H1 (cell line): ENCODE data around the gene DNAH10. TPM values are rescaled to one million over a fixed set of nuclear protein-coding genes. Genes with fewer than 3 reads are reported as not detected.

Source experiments
- CTCF ChIA-PET: fragments of 300-600 bp; sonication (Branson Sonifier 250); formaldehyde crosslinking; loops from one replicate; lab custom pipeline; 2021; ENCODE audit not compliant: partially characterized antibody; lab: Charles Lee
- POLR2A ChIA-PET: fragments of 300-600 bp; sonication (Branson Sonifier 250); formaldehyde crosslinking; loops from one replicate; lab custom pipeline; 2021; ENCODE audit warnings: inconsistent platforms; ENCODE audit not compliant: partially characterized antibody; lab: Charles Lee
- DNase-seq, 2 experiments: peaks; one replicate each; pipeline versions ENCODE4 v3.0.0 to v3.0.0-alpha.2; 2010 to 2022; ENCODE audit warnings: low spot score in 2 of 2, low read depth in 1 of 2, mixed read lengths in 1 of 2
- FAIRE-seq: peaks from 2 replicates; lab custom pipeline; 2011; peaks lifted over from hg19 to GRCh38; lab: Jason Lieb, UNC
- H2AFZ ChIP-seq: 2 replicates; pipeline ENCODE4 v1.8.1; 2012; ENCODE audit warnings: low read length, inconsistent platforms
- H2AK5ac ChIP-seq: 2 replicates; pipeline ENCODE4 v1.6.1; 2013; ENCODE audit warnings: low read depth, low read length
- H2BK120ac ChIP-seq: replicated peaks from 2 replicates; pipeline ENCODE3; 2013; ENCODE audit warnings: low read depth, low read length, inconsistent platforms
- H2BK12ac ChIP-seq: 2 replicates; pipeline ENCODE4 v1.6.1; 2013; ENCODE audit warnings: low read depth, low read length
- H2BK15ac ChIP-seq: 2 replicates; pipeline ENCODE4 v1.6.1; 2013; ENCODE audit warnings: low read length
- H2BK20ac ChIP-seq: 2 replicates; pipeline ENCODE4 v1.6.1; 2013; ENCODE audit warnings: low read length
- H2BK5ac ChIP-seq: 2 replicates; pipeline ENCODE4 v1.6.1; 2013; ENCODE audit warnings: low read depth, low read length
- H3K14ac ChIP-seq: 2 replicates; pipeline ENCODE4 v1.6.1; 2013; ENCODE audit warnings: inconsistent platforms; ENCODE audit not compliant: insufficient read length
- H3K18ac ChIP-seq: 2 replicates; pipeline ENCODE4 v1.6.1; 2013; ENCODE audit warnings: low read length; ENCODE audit errors: extremely low read depth
- H3K23ac ChIP-seq: 2 replicates; pipeline ENCODE4 v1.6.1; 2013; ENCODE audit warnings: inconsistent platforms; ENCODE audit not compliant: insufficient read length
- H3K23me2 ChIP-seq: 2 replicates; pipeline ENCODE4 v1.6.1; 2013; ENCODE audit warnings: low read depth, low read length
- H3K27ac ChIP-seq: 2 replicates; pipeline ENCODE4 v1.6.1; 2011; ENCODE audit warnings: low read depth, low read length, inconsistent platforms
- H3K27me3 ChIP-seq, 4 experiments: replicated peaks in 1 of 4; 1 replicate in 1 of 4; 2 replicates in 3 of 4; pipeline versions ENCODE4 v1.6.1 to v1.8.1; 2011 to 2013; ENCODE audit warnings: low read length in 3 of 4, mild to moderate bottlenecking in 3 of 4, inconsistent platforms in 2 of 4, mixed read lengths in 2 of 4, moderate library complexity in 1 of 4; ENCODE audit not compliant: control insufficient read depth in 3 of 4, insufficient read depth in 3 of 4; ENCODE audit errors: extremely low read depth in 1 of 4
- H3K36me3 ChIP-seq, 4 experiments: 2 replicates each; pipeline versions ENCODE4 v1.6.1 to v1.8.1; 2011 to 2013; ENCODE audit warnings: mild to moderate bottlenecking in 4 of 4, low read length in 3 of 4, moderate library complexity in 2 of 4, control low read depth in 1 of 4, inconsistent platforms in 1 of 4; ENCODE audit not compliant: insufficient read depth in 4 of 4, control insufficient read depth in 2 of 4
- H3K4ac ChIP-seq: replicated peaks from 2 replicates; pipeline ENCODE3; 2013; ENCODE audit warnings: low read length, low read depth, mixed read lengths, inconsistent platforms; ENCODE audit not compliant: insufficient read length
- H3K4me1 ChIP-seq, 4 experiments: replicated peaks in 1 of 4; 1 replicate in 1 of 4; 2 replicates in 3 of 4; pipeline versions ENCODE4 v1.6.1 to v1.8.1; 2011 to 2013; ENCODE audit warnings: low read length in 3 of 4, inconsistent platforms in 2 of 4, mixed read lengths in 1 of 4; ENCODE audit not compliant: insufficient read depth in 4 of 4, control insufficient read depth in 3 of 4
- H3K4me2 ChIP-seq, 2 experiments: 2 replicates each; pipeline versions ENCODE4 v1.6.1 to v1.8.1; 2011 to 2013; ENCODE audit warnings: low read depth in 2 of 2, low read length in 2 of 2, control low read depth in 1 of 2, inconsistent platforms in 1 of 2, mild to moderate bottlenecking in 1 of 2; ENCODE audit not compliant: insufficient read depth in 1 of 2
- H3K4me3 ChIP-seq, 4 experiments: fragments of 200-600, 300-600 bp in 1 of 4; sonication (generic), shearing (Covaris generic), sonication (Bioruptor Twin) in 1 of 4; 2 replicates each; pipeline versions ENCODE4 v1.5.1 to v1.8.1; 2011 to 2016; ENCODE audit warnings: low read length in 4 of 4, low read depth in 3 of 4, control low read depth in 2 of 4, inconsistent platforms in 2 of 4, mild to moderate bottlenecking in 2 of 4, mixed read lengths in 1 of 4, moderate library complexity in 1 of 4; ENCODE audit not compliant: insufficient read depth in 2 of 4; ENCODE audit errors: extremely low read depth in 1 of 4
- H3K56ac ChIP-seq: replicated peaks from 2 replicates; pipeline ENCODE3; 2013; ENCODE audit warnings: low read depth, mild to moderate bottlenecking, mixed read lengths, low read length, inconsistent platforms; ENCODE audit not compliant: insufficient read length
- H3K79me1 ChIP-seq: 2 replicates; pipeline ENCODE4 v1.6.1; 2013; ENCODE audit warnings: low read depth, low read length, control low read depth
- H3K79me2 ChIP-seq, 2 experiments: 2 replicates each; pipeline versions ENCODE4 v1.6.1 to v1.8.1; 2012 to 2013; ENCODE audit warnings: low read length in 2 of 2, mild to moderate bottlenecking in 2 of 2, inconsistent platforms in 1 of 2; ENCODE audit not compliant: insufficient read depth in 2 of 2, control insufficient read depth in 1 of 2
- H3K9ac ChIP-seq, 4 experiments: replicated peaks in 1 of 4; 1 replicate in 1 of 4; 2 replicates in 3 of 4; pipeline versions ENCODE4 v1.6.1 to v1.8.1; 2011 to 2013; ENCODE audit warnings: low read depth in 3 of 4, low read length in 3 of 4, control low read depth in 2 of 4, mild to moderate bottlenecking in 2 of 4, moderate library complexity in 2 of 4, inconsistent platforms in 1 of 4; ENCODE audit errors: extremely low read depth in 1 of 4
- H3K9me3 ChIP-seq, 2 experiments: 2 replicates each; pipeline versions ENCODE4 v1.6.1 to v1.8.1; 2012 to 2013; ENCODE audit warnings: mild to moderate bottlenecking in 2 of 2, moderate library complexity in 2 of 2, control low read depth in 1 of 2, inconsistent platforms in 1 of 2, low read depth in 1 of 2, low read length in 1 of 2, mixed read lengths in 1 of 2; ENCODE audit not compliant: insufficient read depth in 2 of 2
- H4K20me1 ChIP-seq, 2 experiments: replicated peaks in 1 of 2; 2 replicates each; pipeline versions ENCODE3 to v1.8.1; 2011 to 2013; ENCODE audit warnings: inconsistent platforms in 2 of 2, low read length in 2 of 2, mild to moderate bottlenecking in 1 of 2; ENCODE audit not compliant: insufficient read depth in 2 of 2, control insufficient read depth in 1 of 2
- H4K5ac ChIP-seq: 2 replicates; pipeline ENCODE4 v1.6.1; 2013; ENCODE audit warnings: low read length, low read depth, mixed read lengths, inconsistent platforms; ENCODE audit not compliant: insufficient read length
- H4K8ac ChIP-seq: 2 replicates; pipeline ENCODE4 v1.8.0; 2013; ENCODE audit warnings: mild to moderate bottlenecking, moderate library complexity, low read length, inconsistent platforms; ENCODE audit not compliant: insufficient read depth; ENCODE audit errors: extremely low read depth
- H4K91ac ChIP-seq: replicated peaks from 2 replicates; pipeline ENCODE3; 2013; ENCODE audit warnings: low read length, mixed read lengths, inconsistent platforms; ENCODE audit not compliant: insufficient read length
- BACH1 ChIP-seq: IDR thresholded peaks from 2 replicates; pipeline ENCODE4 v1.6.1; 2012; ENCODE audit warnings: low read length, improper control_type of control experiment
- BRCA1 ChIP-seq: IDR thresholded peaks from 2 replicates; pipeline ENCODE4 v1.6.1; 2012; ENCODE audit warnings: low read depth, low read length, improper control_type of control experiment
- NANOG ChIP-seq: IDR thresholded peaks from 2 replicates; pipeline ENCODE4 v1.6.1; 2011; ENCODE audit warnings: low read length, low read depth, mild to moderate bottlenecking, inconsistent platforms; ENCODE audit not compliant: insufficient read depth, poor library complexity, severe bottlenecking
- WGBS, 2 experiments: shearing (Covaris generic) in 1 of 2; methylation state at CpG; one replicate each; pipeline versions ENCODE4 v1.1.6 to v1.1.7; 2013 to 2015; ENCODE audit warnings: low lambda C conversion rate in 2 of 2, mixed read lengths in 2 of 2, inconsistent platforms in 1 of 2, low coverage in 1 of 2, missing lambda C conversion rate in 1 of 2; ENCODE audit not compliant: insufficient replicate concordance in 2 of 2, insufficient coverage in 1 of 2, insufficient read length in 1 of 2; ENCODE audit errors: extremely low coverage in 1 of 2, missing lambda C conversion rate in 1 of 2; 5-methylcytosine and 5-hydroxymethylcytosine counted together
- polyA plus RNA-seq, 7 experiments: library from polyadenylated mRNA; depleted of rRNA in 3 of 7; stranded (reverse) in 5 of 7; unstranded in 2 of 7; fragments of >200 nt in 5 of 7; fragments of 200-250 nt in 2 of 7; gene quantifications; 1 replicate in 5 of 7; 2 replicates in 1 of 7; 4 replicates in 1 of 7; pipeline versions ENCODE4 v1.2.1 to v1.2.3, GENCODE V29; 2011 to 2013; ENCODE audit warnings: missing spikeins in 2 of 7, mixed read lengths in 2 of 7
- total RNA-seq: library from RNA; stranded (reverse); fragmentation: NEBNext Ultra II Directional; extraction: Animal tissue kit (Norgen Biotek cat#: 25700); gene quantifications from 2 replicates; pipeline ENCODE4 v1.2.1, GENCODE V29; 2021

Gene DNAH10
- total and polyA plus RNA-seq, 2 of the 8 experiments (the other 6 are each of a cell fraction or from before 2014, with no cell fraction given), result 0.02 to 0.24 TPM

DNA sequence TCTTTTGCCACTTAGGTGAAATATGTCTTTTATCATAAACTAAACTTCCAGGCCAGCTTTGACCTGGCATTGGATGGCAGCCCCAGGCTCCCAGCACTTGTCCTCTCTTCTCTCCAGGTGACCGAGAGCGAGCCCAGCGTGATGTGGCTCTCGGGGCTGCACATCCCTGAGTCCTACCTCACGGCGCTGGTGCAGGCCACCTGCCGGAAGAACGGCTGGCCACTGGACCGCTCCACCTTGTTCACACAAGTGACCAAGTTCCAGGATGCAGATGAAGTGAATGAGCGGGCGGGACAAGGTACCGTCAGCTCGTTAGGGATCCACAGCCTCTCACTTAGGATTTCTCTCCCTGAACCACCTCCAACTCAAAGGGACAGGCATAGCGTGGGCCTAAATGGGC lies 171.1 kb downstream of the DNAH10 start:
- Histone ChIP-seq H2BK15ac (no peak overlapping the region), H3K9me3 (no peaks in the 10 kb centered on the region), H2AK5ac (no peak overlapping the region; the same call in 1 of the 2 replicates), H3K4me1 (no peaks in the 10 kb centered on the region), H3K36me3 (no peaks in the 10 kb centered on the region), H3K27ac (no peak overlapping the region), H3K9ac (no peak overlapping the region), H3K27me3 (peaks cover 0 to 2% (median 0%) of the 10 kb centered on the region in 4 experiments; a peak in 1 of 7 replicates), H4K20me1 (no peaks in the 10 kb centered on the region), H3K23me2 (no peaks in the 10 kb centered on the region), H2BK12ac (no peak overlapping the region), H3K4ac (no peak overlapping the region), H2BK20ac (no peak overlapping the region), H4K8ac (no peak overlapping the region), H2BK5ac (no peak overlapping the region), H3K56ac (no peak overlapping the region), H4K91ac (no peak overlapping the region), H2BK120ac (no peak overlapping the region), H3K18ac (no peak overlapping the region), H3K4me2 (no peak overlapping the region), H3K79me1 (no peaks in the 10 kb centered on the region), H3K14ac (no peak overlapping the region), H4K5ac (no peak overlapping the region), H2AFZ (no peak overlapping the region), H3K23ac (no peak overlapping the region), H3K79me2 (no peaks in the 10 kb centered on the region), H3K4me3 (no peak overlapping the region)
- 92% methylated on average over 14 of the region's 14 CpGs; no CpG with 5 or more reads in 1 of the 2 experiments for WGBS, 2 experiments
- DNase-seq (no peak), FAIRE-seq (no peak)
- no peak for TF ChIP-seq BRCA1
- TF ChIP-seq NANOG, result no peak
- TF ChIP-seq BACH1, result no peak
- POLR2A ChIA-PET, result no interaction called here
- CTCF ChIA-PET, result interaction anchor here (0.8 to 4.5 kb wide), 9 partner anchors 12 to 62 kb away, joined by 3 to 17 read pairs (median 4); no protein-coding TSS in a partner anchor
